HCT116 (cell line): ENCODE measurements around the gene MAML2. TPM values are rescaled to one million over a fixed set of nuclear protein-coding genes. Genes with fewer than 3 reads are reported as not detected.
A peak's percentile ranks its signal among the peaks of the same experiment; 100 is the strongest.

Source experiments
- ATAC-seq: fragments of 200-7000 bp; cut with Tn5 transposase; 2 replicates; pipeline ENCODE4 v1.9.1; 2020; ENCODE audit warnings: mild to moderate bottlenecking, moderate library complexity
- BruUV-seq: library from RNA; stranded (reverse); fragments of 400-500 nt; replicated peaks from 2 replicates; lab custom pipeline; 2021; lab: Mats Ljungman, UMichigan
- CTCF ChIA-PET: fragments of 300-600 bp; sonication (Branson Sonifier 250); formaldehyde crosslinking; loops from one replicate; lab custom pipeline; 2021; ENCODE audit warnings: antibody characterized with exemption; lab: Charles Lee
- POLR2A ChIA-PET: fragments of 300-600, 350-600 bp; sonication (Branson Sonifier 250); formaldehyde crosslinking; loops from one replicate; lab custom pipeline; 2021; ENCODE audit warnings: antibody characterized with exemption; lab: Charles Lee
- RAD21 ChIA-PET, 2 experiments: fragments of 300-600 bp; sonication (Branson Sonifier 250); formaldehyde crosslinking; loops; one replicate each; lab custom pipeline; 2023; ENCODE audit warnings: low total read pairs in 2 of 2; ENCODE audit not compliant: uncharacterized antibody in 2 of 2, unreplicated experiment in 2 of 2, low non-redundant PET in 1 of 2; lab: Charles Lee
- DNase-seq: peaks from one replicate; pipeline ENCODE4 v3.0.0-alpha.2; 2010; ENCODE audit warnings: low read depth, low spot score
- H2AFZ ChIP-seq: fragments of 200-600 bp; shearing (Covaris generic), sonication (generic); 2 replicates; pipeline ENCODE4 v1.6.1; 2017; ENCODE audit warnings: low read depth, mixed run types, mixed read lengths, antibody characterized with exemption, low read length; ENCODE audit not compliant: poor library complexity, severe bottlenecking
- H3K27ac ChIP-seq: 2 replicates; pipeline ENCODE4 v1.5.1; 2012; ENCODE audit warnings: low read depth, low read length
- H3K27me3 ChIP-seq: fragments of 200-600 bp; sonication (generic); 2 replicates; pipeline ENCODE4 v1.6.1; 2016; ENCODE audit warnings: mixed run types, low read length, mixed read lengths; ENCODE audit not compliant: insufficient read depth
- H3K36me3 ChIP-seq, 2 experiments: fragments of 200-500 bp in 1 of 2; fragments of 200-600 bp in 1 of 2; sonication (Bioruptor generic) in 1 of 2; sonication (generic) in 1 of 2; 2 replicates each; pipeline versions ENCODE4 v1.5.1 to v1.6.1; 2014 to 2016; ENCODE audit warnings: low read length in 2 of 2, inconsistent platforms in 1 of 2, mixed read lengths in 1 of 2, mixed run types in 1 of 2; ENCODE audit not compliant: insufficient read depth in 2 of 2, control insufficient read depth in 1 of 2
- H3K4me1 ChIP-seq, 2 experiments: fragments of 200-600 bp in 1 of 2; sonication (generic) in 1 of 2; 2 replicates each; pipeline versions ENCODE4 v1.5.1 to v1.6.1; 2012 to 2017; ENCODE audit warnings: low read length in 2 of 2, inconsistent platforms in 1 of 2, mild to moderate bottlenecking in 1 of 2, mixed read lengths in 1 of 2, mixed run types in 1 of 2, moderate library complexity in 1 of 2; ENCODE audit not compliant: insufficient read depth in 2 of 2, control insufficient read depth in 1 of 2
- H3K4me2 ChIP-seq: fragments of 200-600 bp; sonication (generic); 2 replicates; pipeline ENCODE4 v1.6.1; 2017; ENCODE audit warnings: mixed run types, low read length, mixed read lengths
- H3K4me3 ChIP-seq, 2 experiments: fragments of 200-600 bp in 1 of 2; sonication (generic) in 1 of 2; replicated peaks in 1 of 2; 2 replicates each; pipeline ENCODE4 v1.5.1; 2011 to 2016; ENCODE audit warnings: low read length in 2 of 2, control low read depth in 1 of 2, low read depth in 1 of 2, mild to moderate bottlenecking in 1 of 2, mixed read lengths in 1 of 2, mixed run types in 1 of 2
- H3K79me2 ChIP-seq: fragments of 200-600 bp; sonication (generic); 2 replicates; pipeline ENCODE4 v1.6.1; 2017; ENCODE audit warnings: mild to moderate bottlenecking, mixed run types, low read length, moderate library complexity, mixed read lengths; ENCODE audit not compliant: insufficient read depth
- H3K9ac ChIP-seq: fragments of 200-600 bp; sonication (generic); 2 replicates; pipeline ENCODE4 v1.6.1; 2016; ENCODE audit warnings: low read length, mixed read lengths
- H3K9me2 ChIP-seq: fragments of 200-600 bp; sonication (generic), shearing (Covaris generic); 2 replicates; pipeline ENCODE4 v1.6.1; 2017; ENCODE audit warnings: mixed run types, mild to moderate bottlenecking, moderate library complexity; ENCODE audit not compliant: insufficient read depth
- H3K9me3 ChIP-seq, 2 experiments: fragments of 200-500 bp in 1 of 2; fragments of 200-600 bp in 1 of 2; sonication (Bioruptor generic) in 1 of 2; sonication (generic) in 1 of 2; 2 replicates each; pipeline ENCODE4 v1.6.1; 2014 to 2017; ENCODE audit warnings: low read length in 2 of 2, mixed read lengths in 2 of 2, inconsistent platforms in 1 of 2, low read depth in 1 of 2, mild to moderate bottlenecking in 1 of 2, mixed run types in 1 of 2, moderate library complexity in 1 of 2; ENCODE audit not compliant: control insufficient read depth in 1 of 2, insufficient read depth in 1 of 2
- H4K20me1 ChIP-seq: fragments of 200-600 bp; sonication (generic), shearing (Covaris generic); 2 replicates; pipeline ENCODE4 v1.6.1; 2017; ENCODE audit warnings: mixed run types, mild to moderate bottlenecking, moderate library complexity; ENCODE audit not compliant: insufficient read depth
- EGR1 ChIP-seq: IDR thresholded peaks from 2 replicates; pipeline ENCODE4 v1.6.1; 2012; ENCODE audit warnings: low read depth
- ELF1 ChIP-seq: IDR thresholded peaks from 2 replicates; pipeline ENCODE4 v1.6.1; 2012; ENCODE audit warnings: low read depth, borderline replicate concordance
- EZH2 ChIP-seq: fragments of 200-600 bp; sonication (generic); IDR thresholded peaks from 2 replicates; pipeline ENCODE4 v1.6.1; 2017; ENCODE audit warnings: antibody characterized with exemption, mixed run types
- EZH2phosphoT487 ChIP-seq: fragments of 200-600 bp; IDR thresholded peaks from 2 replicates; pipeline ENCODE4 v1.6.1; 2018; ENCODE audit warnings: antibody characterized with exemption, borderline replicate concordance
- JUND ChIP-seq: IDR thresholded peaks from 2 replicates; pipeline ENCODE4 v1.6.1; 2012
- POLR2A ChIP-seq: IDR thresholded peaks from 2 replicates; pipeline ENCODE4 v1.7.0; 2011; ENCODE audit warnings: borderline replicate concordance; ENCODE audit not compliant: insufficient read depth, insufficient read length; ENCODE audit errors: extremely low read depth
- POLR2AphosphoS5 ChIP-seq: IDR thresholded peaks from 2 replicates; pipeline ENCODE4 v1.6.1; 2011; ENCODE audit warnings: mild to moderate bottlenecking, low read depth, low read length, moderate library complexity
- RAD21 ChIP-seq: IDR thresholded peaks from 2 replicates; pipeline ENCODE4 v1.6.1; 2012; ENCODE audit warnings: low read depth, mild to moderate bottlenecking
- SRF ChIP-seq: IDR thresholded peaks from 2 replicates; pipeline ENCODE4 v1.6.1; 2012; ENCODE audit warnings: low read depth
- YY1 ChIP-seq: IDR thresholded peaks from 2 replicates; pipeline ENCODE4 v1.6.1; 2011; ENCODE audit warnings: low read length, low read depth, moderate library complexity, mild to moderate bottlenecking; ENCODE audit not compliant: insufficient replicate concordance; ENCODE audit errors: extremely low read depth
- ZFX ChIP-seq: fragments of 450-650 bp; IDR thresholded peaks from 2 replicates; pipeline ENCODE4 v1.6.1; 2017
- intact Hi-C: fragments of 100-400 bp; cut with micrococcal nuclease; formaldehyde crosslinking; loops from 2 replicates; pipeline ENCODE4 v1.10.0; 2022
- total RNA-seq: library from RNA; stranded (reverse); gene quantifications from one replicate; pipeline ENCODE4 v1.2.1, GENCODE V29; 2021; ENCODE audit not compliant: unreplicated experiment
- TF ChIP-seq, protein P1 (sequence below): IDR thresholded peaks from 2 replicates; pipeline ENCODE4 v1.6.1; 2012

MAML2 gene
- total RNA-seq, 1 experiment from 2014 or later: 2.6 TPM

DNA sequence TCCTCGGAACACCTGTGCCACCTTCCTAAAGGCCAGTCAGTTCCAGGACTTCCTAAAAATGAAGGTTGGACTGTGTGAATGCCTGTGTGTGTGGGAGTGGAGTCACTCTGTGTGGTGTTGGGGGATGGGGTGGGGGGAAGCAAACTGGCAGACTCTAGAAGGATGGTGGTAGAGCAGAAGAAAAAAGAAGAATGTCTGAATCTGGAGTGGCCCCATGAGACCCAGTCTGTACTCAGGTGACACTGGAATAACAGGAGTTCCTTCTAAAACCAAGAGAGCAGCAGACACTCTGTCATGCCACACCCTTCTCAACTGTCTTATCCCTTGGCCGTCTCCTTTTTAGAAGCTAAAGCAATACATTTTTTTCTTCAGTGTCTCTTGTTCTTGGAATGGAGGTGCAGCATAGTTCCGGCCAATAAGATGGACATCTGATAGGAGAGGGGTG is 82.9 kb downstream of the MAML2 start:
- no peaks in the 10 kb centered on the region for H3K9me2 ChIP-seq
- peaks cover 7 to 28% of the 10 kb centered on the region in 2 experiments; a peak in 3 of 4 replicates for H3K4me1 ChIP-seq
- intact Hi-C loops: no loop called here
- no peak overlapping the region for H3K27ac ChIP-seq
- no peaks in the 10 kb centered on the region for H3K9me3 ChIP-seq
- H3K9ac ChIP-seq: no peak overlapping the region; the same call in 1 of the 2 replicates
- no peak overlapping the region for H2AFZ ChIP-seq
- H3K4me3 ChIP-seq: no peak overlapping the region
- no peaks in the 10 kb centered on the region for H3K36me3 ChIP-seq
- peak overlapping the region; percentile 53 for H3K4me2 ChIP-seq
- ChIA-PET POLR2A (no interaction called here), RAD21 (no interaction called here), CTCF (interaction anchor here (0.6 kb wide), 1 partner anchor 83 kb away, joined by 3 read pairs; the partner anchor contains the start of gene MAML2)
- H4K20me1 ChIP-seq: no peaks in the 10 kb centered on the region
- no TSS peak for BruUV-seq
- H3K79me2 ChIP-seq: no peaks in the 10 kb centered on the region
- TF ChIP-seq EZH2phosphoT487 (no peak), ZFX (no peak), EZH2 (no peak), SRF (no peak), EGR1 (no peak), JUND (no peak), YY1 (no peak), POLR2A (no peak), POLR2AphosphoS5 (no peak), RAD21 (no peak), ELF1 (no peak)
- TF ChIP-seq, protein P1, sequence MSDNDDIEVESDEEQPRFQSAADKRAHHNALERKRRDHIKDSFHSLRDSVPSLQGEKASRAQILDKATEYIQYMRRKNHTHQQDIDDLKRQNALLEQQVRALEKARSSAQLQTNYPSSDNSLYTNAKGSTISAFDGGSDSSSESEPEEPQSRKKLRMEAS: no peak
- peak; percentile 49; the same call in 1 of the 2 replicates for ATAC-seq
- DNase-seq: no peak
- no peaks in the 10 kb centered on the region for H3K27me3 ChIP-seq
